GM12801 (cell line): ENCODE data around the gene C15orf39.

ENCODE experiments used
- TF ChIP-seq, protein P1 (sequence below): IDR thresholded peaks from one replicate; pipeline ENCODE4 v1.5.1; 2011; ENCODE audit warnings: control low read depth; ENCODE audit not compliant: insufficient read length; ENCODE audit errors: extremely low read depth

Gene C15orf39

DNA sequence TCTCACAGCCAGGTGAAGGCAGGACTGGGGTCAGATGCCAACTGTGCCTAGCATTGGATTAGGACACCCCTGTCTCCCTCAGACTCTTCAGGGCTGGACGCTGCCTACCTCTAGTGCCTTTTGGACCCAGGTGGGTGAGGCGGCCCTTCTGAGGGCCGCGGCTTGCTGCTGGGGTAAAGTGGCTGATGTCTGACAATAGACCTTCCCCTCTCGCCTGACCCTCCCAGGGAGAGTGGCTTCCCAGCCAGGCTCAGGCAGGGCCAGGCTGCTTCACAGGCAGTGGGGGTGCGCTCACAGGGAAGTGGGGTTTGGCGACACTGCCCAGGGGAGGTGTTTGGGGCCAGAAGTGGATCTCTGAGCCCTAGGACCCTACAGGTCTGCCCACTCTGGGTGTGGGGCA lies 43.3 kb upstream of the C15orf39 start:
- TF ChIP-seq, protein P1, sequence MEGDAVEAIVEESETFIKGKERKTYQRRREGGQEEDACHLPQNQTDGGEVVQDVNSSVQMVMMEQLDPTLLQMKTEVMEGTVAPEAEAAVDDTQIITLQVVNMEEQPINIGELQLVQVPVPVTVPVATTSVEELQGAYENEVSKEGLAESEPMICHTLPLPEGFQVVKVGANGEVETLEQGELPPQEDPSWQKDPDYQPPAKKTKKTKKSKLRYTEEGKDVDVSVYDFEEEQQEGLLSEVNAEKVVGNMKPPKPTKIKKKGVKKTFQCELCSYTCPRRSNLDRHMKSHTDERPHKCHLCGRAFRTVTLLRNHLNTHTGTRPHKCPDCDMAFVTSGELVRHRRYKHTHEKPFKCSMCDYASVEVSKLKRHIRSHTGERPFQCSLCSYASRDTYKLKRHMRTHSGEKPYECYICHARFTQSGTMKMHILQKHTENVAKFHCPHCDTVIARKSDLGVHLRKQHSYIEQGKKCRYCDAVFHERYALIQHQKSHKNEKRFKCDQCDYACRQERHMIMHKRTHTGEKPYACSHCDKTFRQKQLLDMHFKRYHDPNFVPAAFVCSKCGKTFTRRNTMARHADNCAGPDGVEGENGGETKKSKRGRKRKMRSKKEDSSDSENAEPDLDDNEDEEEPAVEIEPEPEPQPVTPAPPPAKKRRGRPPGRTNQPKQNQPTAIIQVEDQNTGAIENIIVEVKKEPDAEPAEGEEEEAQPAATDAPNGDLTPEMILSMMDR, result no peak

DNA sequence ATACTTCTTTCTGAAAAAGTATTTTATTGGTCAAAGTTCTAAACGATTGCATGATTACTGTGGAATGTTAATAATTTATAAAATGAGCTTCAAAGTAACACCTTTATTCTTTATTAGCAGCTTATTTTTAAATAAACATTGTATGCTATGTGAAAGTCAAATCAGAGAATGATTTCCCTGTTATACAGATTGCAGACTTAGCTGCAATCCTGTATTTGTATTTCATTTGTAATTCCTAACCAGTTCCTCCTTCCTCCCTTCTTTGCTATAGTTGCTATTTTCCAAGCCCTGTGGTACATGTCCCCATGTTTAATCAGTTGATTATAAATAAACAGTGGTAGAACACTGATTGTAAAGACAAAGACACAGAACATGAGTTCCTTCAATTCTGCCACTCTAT lies 42.4 kb upstream of the C15orf39 start:
- TF ChIP-seq, protein P1, result no peak

DNA sequence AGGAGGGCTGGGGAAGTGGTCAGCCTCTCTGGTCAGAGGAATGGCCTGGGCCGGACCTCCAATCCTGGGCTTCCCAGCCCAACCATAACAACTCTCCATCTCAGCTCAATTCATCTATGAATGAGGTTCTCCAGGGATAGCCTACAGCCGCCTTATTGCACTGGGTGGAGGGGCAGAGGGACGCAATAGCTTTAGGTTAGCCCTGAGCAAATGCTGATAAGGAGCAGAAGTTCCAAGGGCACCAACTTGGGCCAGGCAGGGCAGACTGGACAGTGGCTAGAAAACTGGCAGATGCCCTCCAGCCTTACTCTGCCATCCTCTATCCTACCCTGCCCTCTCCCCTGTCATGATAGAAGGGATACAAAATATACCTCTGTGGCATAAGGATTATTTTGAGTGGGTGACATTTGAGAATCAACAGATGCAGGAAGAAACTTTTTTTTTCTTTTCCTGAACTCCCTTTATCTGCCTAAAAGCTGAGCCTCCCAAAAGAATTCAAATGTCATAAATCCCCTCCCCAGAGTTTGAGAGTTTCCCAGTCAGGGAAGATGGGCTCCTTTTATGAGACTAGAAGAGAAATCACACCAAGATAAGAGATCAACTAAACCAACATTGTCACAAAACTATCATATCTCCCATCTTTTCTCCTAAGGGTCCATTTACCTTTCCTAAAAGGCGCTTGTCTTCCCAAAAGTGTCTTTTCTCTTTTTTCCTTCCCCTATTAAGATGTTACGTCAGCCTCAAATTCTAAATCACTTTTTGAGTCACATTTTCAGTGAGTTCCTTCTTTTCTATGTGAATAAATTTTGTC lies 40.4 kb upstream of the C15orf39 start:
- TF ChIP-seq, protein P1, result no peak

DNA sequence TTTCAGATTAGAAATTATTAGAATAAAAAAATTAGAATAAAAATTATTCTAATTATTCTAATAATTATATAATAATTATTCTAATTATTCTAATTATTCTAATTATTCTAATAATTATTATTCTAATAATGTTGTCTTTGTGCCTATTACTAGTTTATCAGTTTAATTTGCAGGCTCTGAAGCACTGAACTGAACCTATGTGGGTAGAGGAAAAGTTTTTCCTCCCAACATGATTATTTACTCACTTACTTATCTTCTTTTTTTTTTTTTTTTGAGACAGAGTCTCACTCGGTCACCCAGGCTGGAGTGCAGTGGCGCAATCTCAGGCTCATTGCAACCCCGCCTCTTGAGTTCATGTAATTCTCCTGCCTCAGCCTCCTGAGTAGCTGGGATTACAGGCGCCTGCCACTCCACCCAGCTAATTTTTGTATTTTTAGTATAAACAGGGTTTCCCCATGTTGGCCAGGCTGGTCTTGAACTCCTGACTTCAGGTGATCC lies 39.7 kb upstream of the C15orf39 start:
- TF ChIP-seq, protein P1, result no peak

DNA sequence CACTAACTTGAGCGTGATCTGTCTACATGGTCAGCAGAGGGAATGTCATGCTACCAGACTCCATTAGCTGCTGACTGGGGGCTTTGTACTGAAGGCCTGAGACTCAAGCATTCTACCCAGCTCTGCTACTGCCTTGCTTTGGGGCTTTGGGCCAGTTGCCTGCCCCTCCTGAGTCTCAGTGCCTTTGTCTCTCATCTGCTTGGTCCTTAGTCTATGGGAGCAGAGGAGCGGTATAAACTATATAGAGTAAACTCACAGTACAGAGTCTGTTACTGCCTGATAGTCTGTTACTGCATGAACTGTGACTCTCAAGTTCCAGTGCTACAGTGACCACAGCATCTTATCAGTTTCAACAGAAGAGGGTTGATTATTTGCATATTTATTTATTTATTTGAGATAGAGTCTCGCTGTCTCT lies 38.5 kb upstream of the C15orf39 start:
- TF ChIP-seq, protein P1, result no peak

DNA sequence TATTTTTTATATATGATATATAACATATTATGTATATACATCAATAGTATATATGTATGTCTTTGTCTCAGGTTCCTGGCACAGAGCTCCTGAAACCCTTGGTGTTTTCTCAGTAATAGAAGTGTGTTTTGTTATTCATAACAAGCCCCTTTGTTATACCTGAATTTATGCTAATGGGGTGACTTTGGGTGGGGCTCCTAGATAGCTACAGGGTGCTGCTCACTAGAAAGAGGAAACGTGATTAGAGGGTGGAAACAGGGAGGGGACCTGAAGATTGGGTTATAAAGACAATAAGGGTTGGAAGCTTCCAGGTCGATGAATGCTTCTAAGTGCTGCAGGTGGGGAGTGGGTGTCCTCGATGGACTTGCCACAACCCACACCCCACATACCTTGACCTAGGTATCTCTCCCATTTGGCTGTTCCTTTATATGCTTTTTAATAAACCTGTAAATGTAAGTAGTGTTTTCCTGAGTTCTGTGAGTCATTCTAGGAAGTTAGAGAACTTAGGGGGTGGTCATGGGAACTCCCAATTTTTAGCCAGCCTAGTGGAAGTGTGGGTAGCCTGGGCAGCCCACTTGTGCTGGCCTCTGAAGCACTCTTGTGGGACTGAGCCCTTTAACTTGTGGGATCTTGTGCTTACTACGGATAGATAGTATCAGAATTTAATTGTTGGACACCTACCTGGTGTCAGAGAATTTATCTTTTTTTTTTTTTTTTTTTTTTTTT lies 36.9 kb upstream of the C15orf39 start:
- TF ChIP-seq, protein P1, result no peak

DNA sequence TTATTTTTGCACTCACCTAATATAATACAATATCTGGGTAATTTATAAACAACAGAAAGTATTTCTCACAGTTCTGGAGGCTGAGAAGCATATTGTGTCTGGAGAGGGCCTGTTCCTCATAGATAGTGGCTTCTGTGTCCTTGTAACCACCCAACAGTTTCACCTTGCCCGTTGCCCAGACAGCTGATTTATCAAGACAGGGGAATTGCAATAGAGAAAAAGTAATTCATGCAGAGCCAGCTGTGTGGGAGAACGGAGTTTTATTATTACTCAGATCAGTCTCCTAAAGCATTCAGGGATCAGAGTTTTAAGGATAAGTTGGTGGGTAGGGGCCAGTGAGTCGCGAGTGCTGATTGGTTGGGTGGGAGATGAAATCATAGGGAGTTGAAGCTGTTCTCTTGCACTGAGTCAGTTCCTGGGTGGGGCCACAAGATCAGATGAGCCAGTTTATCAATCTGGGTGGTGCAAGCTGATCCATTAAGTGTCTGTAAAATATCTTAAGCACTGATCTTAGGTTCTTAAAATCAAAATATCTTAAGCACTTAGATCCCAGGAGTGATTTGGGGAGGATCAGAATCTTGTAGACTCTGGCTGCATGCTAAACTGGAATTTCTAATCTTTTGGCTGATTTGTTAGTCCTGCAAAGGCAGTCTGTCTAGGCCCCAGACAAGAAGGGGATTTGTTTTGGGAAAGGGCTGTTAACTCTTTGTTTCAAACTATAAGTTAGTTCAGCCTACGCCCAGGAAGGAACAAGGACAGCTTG lies 33.9 kb upstream of the C15orf39 start:
- TF ChIP-seq, protein P1, result no peak
